ENCODE data around the gene LMO7.
A peak's percentile ranks its signal among the peaks of the same experiment; 100 is the strongest.

Gene LMO7

GRCh38 chr13:75637181-75637750 is 1.1 kb downstream of the LMO7 start:
- TF ChIP-seq, protein P1, sequence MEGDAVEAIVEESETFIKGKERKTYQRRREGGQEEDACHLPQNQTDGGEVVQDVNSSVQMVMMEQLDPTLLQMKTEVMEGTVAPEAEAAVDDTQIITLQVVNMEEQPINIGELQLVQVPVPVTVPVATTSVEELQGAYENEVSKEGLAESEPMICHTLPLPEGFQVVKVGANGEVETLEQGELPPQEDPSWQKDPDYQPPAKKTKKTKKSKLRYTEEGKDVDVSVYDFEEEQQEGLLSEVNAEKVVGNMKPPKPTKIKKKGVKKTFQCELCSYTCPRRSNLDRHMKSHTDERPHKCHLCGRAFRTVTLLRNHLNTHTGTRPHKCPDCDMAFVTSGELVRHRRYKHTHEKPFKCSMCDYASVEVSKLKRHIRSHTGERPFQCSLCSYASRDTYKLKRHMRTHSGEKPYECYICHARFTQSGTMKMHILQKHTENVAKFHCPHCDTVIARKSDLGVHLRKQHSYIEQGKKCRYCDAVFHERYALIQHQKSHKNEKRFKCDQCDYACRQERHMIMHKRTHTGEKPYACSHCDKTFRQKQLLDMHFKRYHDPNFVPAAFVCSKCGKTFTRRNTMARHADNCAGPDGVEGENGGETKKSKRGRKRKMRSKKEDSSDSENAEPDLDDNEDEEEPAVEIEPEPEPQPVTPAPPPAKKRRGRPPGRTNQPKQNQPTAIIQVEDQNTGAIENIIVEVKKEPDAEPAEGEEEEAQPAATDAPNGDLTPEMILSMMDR (IDR thresholded peaks at IDR 0.05): no peak
- H3K4me3 ChIP-seq: peak overlapping the region; percentile 59 to 76
- no peaks in the 10 kb centered on the region for H3K27me3 ChIP-seq
- H3K9me3 ChIP-seq: no peaks in the 10 kb centered on the region
- no peaks in the 10 kb centered on the region for H3K36me3 ChIP-seq
- intact Hi-C loops (cut with DNase I; ENCODE audit: low total_unique reads): loop anchor here (10.0 kb wide), 1 partner anchor 272 kb away; no protein-coding TSS in a partner anchor
- H3K4me1 ChIP-seq: peaks cover 0 to 29% (median 3%) of the 10 kb centered on the region in 4 donors
- peak overlapping the region; percentile 83 to 84 for H3K27ac ChIP-seq
- no peak for DNase-seq

DNA sequence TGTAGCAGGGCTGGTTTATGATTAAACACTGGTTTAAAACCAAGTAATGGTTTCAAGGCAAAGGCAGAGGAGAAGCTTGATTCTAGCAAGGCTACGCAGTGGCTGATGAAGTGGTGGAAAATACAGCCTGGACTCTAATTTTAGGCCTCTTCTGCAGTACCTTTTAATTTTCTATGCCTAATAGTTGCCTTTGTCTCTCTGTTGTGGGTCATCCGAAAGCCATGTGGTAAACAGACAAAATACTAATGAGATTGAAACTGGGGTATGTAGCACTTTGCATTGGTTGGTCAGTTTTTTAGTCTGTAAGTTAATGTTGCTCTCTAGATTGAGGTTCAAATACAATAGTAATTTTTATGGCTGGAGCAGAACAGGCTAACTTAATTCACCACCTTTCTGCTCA is 3.3 kb downstream of the LMO7 start:
- H3K36me3 ChIP-seq: no peaks in the 10 kb centered on the region
- TF ChIP-seq, protein P1 (IDR thresholded peaks at IDR 0.05): no peak
- H3K9me3 ChIP-seq: no peaks in the 10 kb centered on the region
- no peak overlapping the region for H3K27ac ChIP-seq
- H3K27me3 ChIP-seq: no peaks in the 10 kb centered on the region
- no peak for DNase-seq
- intact Hi-C loops (cut with DNase I; ENCODE audit: low total_unique reads): loop anchor here (10.0 kb wide), 1 partner anchor 275 kb away; no protein-coding TSS in a partner anchor
- H3K4me1 ChIP-seq: peaks cover 0 to 29% (median 3%) of the 10 kb centered on the region in 4 donors
- H3K4me3 ChIP-seq: no peak overlapping the region

- Histone ChIP-seq H3K27ac (no peak overlapping the region), H3K27me3 (no peaks in the 10 kb centered on the region), H3K36me3 (no peaks in the 10 kb centered on the region), H3K9me3 (no peaks in the 10 kb centered on the region), H3K4me3 (no peak overlapping the region), H3K4me1 (peaks cover 0 to 23% (median 3%) of the 10 kb centered on the region in 4 donors)
- TF ChIP-seq, protein P1 (IDR thresholded peaks at IDR 0.05): no peak
- no peak for DNase-seq
- intact Hi-C loops (cut with DNase I; ENCODE audit: low total_unique reads): no loop called here
These were observed 4.9 kb downstream of the LMO7 start for GRCh38 chr13:75641026-75641425.

GRCh38 chr13:75643182-75643581 is 7.1 kb downstream of the LMO7 start:
- no peak for DNase-seq
- intact Hi-C loops (cut with DNase I; ENCODE audit: low total_unique reads): no loop called here
- Histone ChIP-seq H3K9me3 (no peaks in the 10 kb centered on the region), H3K4me1 (peaks cover 0 to 7% (median 0%) of the 10 kb centered on the region in 4 donors), H3K36me3 (no peaks in the 10 kb centered on the region), H3K27ac (no peak overlapping the region), H3K27me3 (no peaks in the 10 kb centered on the region), H3K4me3 (no peak overlapping the region)
- TF ChIP-seq, protein P1 (IDR thresholded peaks at IDR 0.05): no peak

DNA sequence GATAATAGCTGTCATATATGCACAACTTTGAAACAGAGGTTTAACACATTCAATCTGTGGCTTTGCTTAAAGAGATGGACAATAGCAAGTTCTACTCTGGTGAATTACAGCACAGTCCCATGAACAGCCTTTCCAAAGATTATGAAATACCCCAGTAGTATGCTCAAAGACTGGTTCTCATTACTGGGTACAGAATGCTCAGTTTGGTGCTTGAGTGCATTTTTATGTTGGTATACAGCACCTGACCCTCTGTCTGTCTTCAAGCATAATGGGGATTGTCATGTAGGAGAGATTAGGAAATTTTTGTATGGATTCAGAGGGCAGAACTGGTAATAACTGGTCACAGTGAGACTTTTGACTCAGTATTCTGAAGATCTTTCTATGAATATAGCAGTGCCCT is 7.6 kb downstream of the LMO7 start:
- Histone ChIP-seq H3K27me3 (no peaks in the 10 kb centered on the region), H3K4me3 (no peak overlapping the region), H3K4me1 (peaks cover 0 to 2% (median 0%) of the 10 kb centered on the region in 4 donors), H3K27ac (no peak overlapping the region), H3K36me3 (no peaks in the 10 kb centered on the region), H3K9me3 (no peaks in the 10 kb centered on the region)
- intact Hi-C loops (cut with DNase I; ENCODE audit: low total_unique reads): no loop called here
- TF ChIP-seq, protein P1 (IDR thresholded peaks at IDR 0.05): no peak
- DNase-seq: no peak

Measured in tibial artery (tissue), 4 donors.